Measurements from ENCODE around the gene STH. TPM values are rescaled to one million over a fixed set of nuclear protein-coding genes. Genes with fewer than 3 reads are reported as not detected.

STH gene
- polyA plus RNA-seq, 2 of the 4 experiments (the other 2 are of a cell fraction): not detected

GRCh38 chr17:46042246-46042645 lies 43.2 kb downstream of the STH start:
- peaks cover 23% of the 10 kb centered on the region for H3K4me1 ChIP-seq
- H3K4me2 ChIP-seq: no peak overlapping the region
- no peak overlapping the region for H3K4me3 ChIP-seq
- POLR2A ChIA-PET: no interaction called here
- H3K27ac ChIP-seq: no peak overlapping the region
- FAIRE-seq (no peak), DNase-seq (ENCODE audit: low read depth in 1 of 2, low spot score in 1 of 2) (no peak), ATAC-seq (no peak)
- CTCF ChIA-PET: interaction anchor here (0.9 to 10.5 kb wide), 7 partner anchors 9 to 170 kb away, joined by 3 to 183 read pairs (median 20); partner anchors contain the start of gene KANSL1
- WGBS (ENCODE audit: missing lambda C conversion rate): 85% methylated on average over 2 of the region's 2 CpGs
- no peak for TF ChIP-seq REST (IDR thresholded peaks at IDR 0.05)
- TF ChIP-seq ZNF302 (CRISPR knock-in tag; IDR thresholded peaks at IDR 0.05): no peak
- no peak for TF ChIP-seq TP53 (CRISPR knock-in tag; IDR thresholded peaks at IDR 0.05)
- no peak for TF ChIP-seq RAD21 (conservative IDR thresholded peaks at IDR 0.05 in 1 of 2, IDR thresholded peaks at IDR 0.05 in 1 of 2)
- no peak for TF ChIP-seq HDAC2 (IDR thresholded peaks at IDR 0.05)
- TF ChIP-seq PHF8 (IDR thresholded peaks at IDR 0.05; ENCODE audit: borderline replicate concordance, low read depth): no peak
- no peak for TF ChIP-seq FOSL2 (IDR thresholded peaks at IDR 0.05)
- no peak for TF ChIP-seq FOSL2 (CRISPR knock-in tag; IDR thresholded peaks at IDR 0.05)
- TF ChIP-seq POLR2AphosphoS2 (conservative IDR thresholded peaks at IDR 0.05; ENCODE audit: low read length): no peak
- no peak for TF ChIP-seq RFX5 (IDR thresholded peaks at IDR 0.05)
- TF ChIP-seq RARB (CRISPR knock-in tag; IDR thresholded peaks at IDR 0.05): no peak
- no peak for TF ChIP-seq CBX8 (IDR thresholded peaks at IDR 0.05)
- no peak for TF ChIP-seq RNF2 (IDR thresholded peaks at IDR 0.05; ENCODE audit: borderline replicate concordance, low read depth)
- no peak for TF ChIP-seq USF2 (IDR thresholded peaks at IDR 0.05)
- TF ChIP-seq CEBPB (IDR thresholded peaks at IDR 0.05): no peak
- TF ChIP-seq, protein P1, sequence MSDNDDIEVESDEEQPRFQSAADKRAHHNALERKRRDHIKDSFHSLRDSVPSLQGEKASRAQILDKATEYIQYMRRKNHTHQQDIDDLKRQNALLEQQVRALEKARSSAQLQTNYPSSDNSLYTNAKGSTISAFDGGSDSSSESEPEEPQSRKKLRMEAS (IDR thresholded peaks at IDR 0.05): no peak
- no peak for TF ChIP-seq FOXS1 (CRISPR knock-in tag; IDR thresholded peaks at IDR 0.05)
- no peak for TF ChIP-seq FOSB (CRISPR knock-in tag; IDR thresholded peaks at IDR 0.05)
- no peak for TF ChIP-seq MYC (IDR thresholded peaks at IDR 0.05; ENCODE audit: borderline replicate concordance, low read length)
- no peaks in the 10 kb centered on the region for H3K9me3 ChIP-seq

- CTCF ChIA-PET: interaction anchor here (0.6 to 10.5 kb wide), 14 partner anchors 9 to 167 kb away, joined by 3 to 183 read pairs (median 14); partner anchors contain the start of gene KANSL1
- Histone ChIP-seq H3K4me2 (no peak overlapping the region), H3K27ac (no peak overlapping the region), H3K4me3 (no peak overlapping the region), H3K4me1 (peaks cover 23% of the 10 kb centered on the region), H3K9me3 (no peaks in the 10 kb centered on the region)
- WGBS (ENCODE audit: missing lambda C conversion rate): 88% methylated on average over 3 of the region's 3 CpGs
- FAIRE-seq (no peak), DNase-seq (ENCODE audit: low read depth in 1 of 2, low spot score in 1 of 2) (no peak), ATAC-seq (no peak)
- TF ChIP-seq EHF (CRISPR knock-in tag; IDR thresholded peaks at IDR 0.05) (no peak), NR3C1 (IDR thresholded peaks at IDR 0.05) (no peak), POLR2AphosphoS2 (conservative IDR thresholded peaks at IDR 0.05; ENCODE audit: low read length) (no peak), GATA3 (IDR thresholded peaks at IDR 0.05; ENCODE audit: borderline replicate concordance) (no peak), HOXB5 (CRISPR knock-in tag; IDR thresholded peaks at IDR 0.05) (no peak), RCOR1 (IDR thresholded peaks at IDR 0.05; ENCODE audit: low read depth, low read length) (no peak), HOXA7 (CRISPR knock-in tag; IDR thresholded peaks at IDR 0.05) (no peak), ZC3H11A (IDR thresholded peaks at IDR 0.05) (no peak), MAZ (IDR thresholded peaks at IDR 0.05; ENCODE audit: borderline replicate concordance, low read depth, low read length) (no peak)
- TF ChIP-seq, protein P2, sequence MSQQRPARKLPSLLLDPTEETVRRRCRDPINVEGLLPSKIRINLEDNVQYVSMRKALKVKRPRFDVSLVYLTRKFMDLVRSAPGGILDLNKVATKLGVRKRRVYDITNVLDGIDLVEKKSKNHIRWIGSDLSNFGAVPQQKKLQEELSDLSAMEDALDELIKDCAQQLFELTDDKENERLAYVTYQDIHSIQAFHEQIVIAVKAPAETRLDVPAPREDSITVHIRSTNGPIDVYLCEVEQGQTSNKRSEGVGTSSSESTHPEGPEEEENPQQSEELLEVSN (IDR thresholded peaks at IDR 0.05; ENCODE audit: borderline replicate concordance, low read depth): no peak
- TF ChIP-seq, protein P3, sequence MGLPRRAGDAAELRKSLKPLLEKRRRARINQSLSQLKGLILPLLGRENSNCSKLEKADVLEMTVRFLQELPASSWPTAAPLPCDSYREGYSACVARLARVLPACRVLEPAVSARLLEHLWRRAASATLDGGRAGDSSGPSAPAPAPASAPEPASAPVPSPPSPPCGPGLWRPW (IDR thresholded peaks at IDR 0.05): no peak
- TF ChIP-seq, protein P1 (IDR thresholded peaks at IDR 0.05): no peak
- TF ChIP-seq, protein P4, sequence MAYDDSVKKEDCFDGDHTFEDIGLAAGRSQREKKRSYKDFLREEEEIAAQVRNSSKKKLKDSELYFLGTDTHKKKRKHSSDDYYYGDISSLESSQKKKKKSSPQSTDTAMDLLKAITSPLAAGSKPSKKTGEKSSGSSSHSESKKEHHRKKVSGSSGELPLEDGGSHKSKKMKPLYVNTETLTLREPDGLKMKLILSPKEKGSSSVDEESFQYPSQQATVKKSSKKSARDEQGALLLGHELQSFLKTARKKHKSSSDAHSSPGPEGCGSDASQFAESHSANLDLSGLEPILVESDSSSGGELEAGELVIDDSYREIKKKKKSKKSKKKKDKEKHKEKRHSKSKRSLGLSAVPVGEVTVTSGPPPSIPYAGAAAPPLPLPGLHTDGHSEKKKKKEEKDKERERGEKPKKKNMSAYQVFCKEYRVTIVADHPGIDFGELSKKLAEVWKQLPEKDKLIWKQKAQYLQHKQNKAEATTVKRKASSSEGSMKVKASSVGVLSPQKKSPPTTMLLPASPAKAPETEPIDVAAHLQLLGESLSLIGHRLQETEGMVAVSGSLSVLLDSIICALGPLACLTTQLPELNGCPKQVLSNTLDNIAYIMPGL (CRISPR knock-in tag; IDR thresholded peaks at IDR 0.05; ENCODE audit: borderline replicate concordance): no peak
- POLR2A ChIA-PET: no interaction called here
Observed at GRCh38 chr17:46042925-46043324, 43.9 kb downstream of the STH start.

Data from A549 (cell line).